RWPE1 (cell line): ENCODE measurements around the gene EFCAB13.

ENCODE experiments used
- CTCF ChIA-PET: fragments of 350-600 bp; sonication (Branson Sonifier 250); formaldehyde crosslinking; extraction: SDS; loops from one replicate; lab custom pipeline; 2021; lab: Yijun Ruan, JAX
- POLR2A ChIA-PET: fragments of 400-600 bp; formaldehyde crosslinking; extraction: SDS; loops from one replicate; lab custom pipeline; 2020; ENCODE audit warnings: antibody characterized with exemption; ENCODE audit not compliant: low non-redundant PET; lab: Yijun Ruan, JAX
- DNase-seq: peaks from one replicate; pipeline ENCODE4 v3.0.0; 2012; ENCODE audit warnings: low spot score
- H3K27ac ChIP-seq: fragments of 450-650 bp; 2 replicates; pipeline ENCODE4 v1.5.1; 2017
- TF ChIP-seq, protein P1 (sequence below): fragments of 450-650 bp; conservative IDR thresholded peaks from 2 replicates; pipeline ENCODE4 v1.5.1; 2017; ENCODE audit warnings: low read depth, mild to moderate bottlenecking

Gene EFCAB13

DNA sequence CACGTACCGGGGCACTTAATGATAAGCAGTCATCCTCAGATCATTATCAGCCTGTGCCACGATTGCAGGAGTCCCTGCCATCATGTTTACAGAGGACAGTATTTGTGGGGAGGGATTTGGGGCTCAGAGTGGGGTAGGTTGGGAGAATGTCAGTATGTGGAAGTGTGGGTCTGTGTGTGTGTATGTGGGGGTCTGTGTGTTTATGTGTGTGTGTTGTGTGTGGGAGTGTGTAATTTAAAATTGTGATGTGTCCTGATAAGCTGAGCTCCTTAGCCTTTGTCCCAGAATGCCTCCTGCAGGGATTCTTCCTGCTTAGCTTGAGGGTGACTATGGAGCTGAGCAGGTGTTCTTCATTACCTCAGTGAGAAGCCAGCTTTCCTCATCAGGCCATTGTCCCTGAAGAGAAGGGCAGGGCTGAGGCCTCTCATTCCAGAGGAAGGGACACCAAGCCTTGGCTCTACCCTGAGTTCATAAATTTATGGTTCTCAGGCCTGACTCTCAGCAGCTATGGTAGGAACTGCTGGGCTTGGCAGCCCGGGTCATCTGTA lies 13.5 kb upstream of the EFCAB13 start:
- POLR2A ChIA-PET = no interaction called here
- no peak for DNase-seq
- H3K27ac ChIP-seq = no peak overlapping the region
- TF ChIP-seq, protein P1, sequence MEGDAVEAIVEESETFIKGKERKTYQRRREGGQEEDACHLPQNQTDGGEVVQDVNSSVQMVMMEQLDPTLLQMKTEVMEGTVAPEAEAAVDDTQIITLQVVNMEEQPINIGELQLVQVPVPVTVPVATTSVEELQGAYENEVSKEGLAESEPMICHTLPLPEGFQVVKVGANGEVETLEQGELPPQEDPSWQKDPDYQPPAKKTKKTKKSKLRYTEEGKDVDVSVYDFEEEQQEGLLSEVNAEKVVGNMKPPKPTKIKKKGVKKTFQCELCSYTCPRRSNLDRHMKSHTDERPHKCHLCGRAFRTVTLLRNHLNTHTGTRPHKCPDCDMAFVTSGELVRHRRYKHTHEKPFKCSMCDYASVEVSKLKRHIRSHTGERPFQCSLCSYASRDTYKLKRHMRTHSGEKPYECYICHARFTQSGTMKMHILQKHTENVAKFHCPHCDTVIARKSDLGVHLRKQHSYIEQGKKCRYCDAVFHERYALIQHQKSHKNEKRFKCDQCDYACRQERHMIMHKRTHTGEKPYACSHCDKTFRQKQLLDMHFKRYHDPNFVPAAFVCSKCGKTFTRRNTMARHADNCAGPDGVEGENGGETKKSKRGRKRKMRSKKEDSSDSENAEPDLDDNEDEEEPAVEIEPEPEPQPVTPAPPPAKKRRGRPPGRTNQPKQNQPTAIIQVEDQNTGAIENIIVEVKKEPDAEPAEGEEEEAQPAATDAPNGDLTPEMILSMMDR = no peak
- CTCF ChIA-PET = no interaction called here

DNA sequence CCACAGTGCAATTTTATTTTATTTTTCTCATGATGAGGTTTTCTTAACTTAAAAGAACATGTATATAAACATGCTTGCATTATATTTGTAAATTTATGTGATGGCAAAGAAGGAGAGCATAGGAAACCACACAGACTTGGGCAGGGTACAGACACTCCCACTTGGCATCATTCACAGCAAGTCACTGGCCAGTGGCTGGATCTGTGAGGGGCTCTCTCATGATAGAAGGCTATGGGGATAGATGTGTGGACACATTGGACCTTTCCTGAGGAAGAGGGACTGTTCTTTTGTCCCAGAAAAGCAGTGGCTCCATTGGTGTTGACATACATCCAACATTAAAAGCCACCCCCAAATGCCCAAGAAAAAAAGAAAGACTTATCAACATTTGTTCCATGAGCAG lies 12.3 kb upstream of the EFCAB13 start:
- CTCF ChIA-PET = interaction anchor here (1.7 kb wide), 1 partner anchor 81 kb away, joined by 8 read pairs; no protein-coding TSS in a partner anchor
- TF ChIP-seq, protein P1 = no peak
- POLR2A ChIA-PET = no interaction called here
- H3K27ac ChIP-seq = no peak overlapping the region
- no peak for DNase-seq

DNA sequence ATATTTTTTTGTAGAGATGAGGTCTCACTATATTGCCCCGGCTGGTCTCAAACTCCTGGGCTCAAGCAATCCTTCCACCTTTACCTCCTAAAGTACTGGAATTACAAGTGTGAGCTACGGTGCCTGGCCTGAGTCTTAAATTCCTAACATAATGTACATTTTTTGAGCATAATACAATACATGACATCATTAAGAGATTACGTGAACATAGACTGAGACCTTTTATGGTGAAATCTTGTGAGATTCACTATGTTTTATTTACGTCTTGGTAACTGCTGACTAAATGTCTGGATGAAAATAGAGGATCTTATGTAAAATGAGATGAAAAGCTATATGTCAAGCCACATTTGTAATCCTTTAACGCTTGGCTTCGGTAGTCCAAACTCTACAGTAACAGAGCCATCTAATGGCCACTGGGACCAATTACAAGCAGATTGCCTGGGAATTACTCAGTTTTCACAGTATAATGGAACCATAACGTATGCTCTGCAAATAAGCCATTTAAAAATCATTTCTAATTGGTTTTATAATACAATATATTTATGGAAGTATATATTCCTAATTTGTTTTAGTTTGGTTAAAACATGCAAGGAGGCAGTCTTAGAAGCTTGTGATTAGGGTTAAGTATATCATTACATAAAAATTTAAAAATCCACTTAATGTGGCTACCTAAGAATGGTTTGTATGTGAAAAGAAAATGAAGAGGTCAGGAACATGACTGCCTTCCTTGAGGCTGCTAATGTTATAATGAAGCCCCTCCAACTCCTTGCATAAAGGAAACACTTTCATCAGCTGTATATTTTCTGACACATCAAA lies 8.1 kb upstream of the EFCAB13 start:
- TF ChIP-seq, protein P1 = peak; percentile 85
- ChIA-PET POLR2A (no interaction called here), CTCF (interaction anchor here (0.6 to 1.4 kb wide), 19 partner anchors 8 to 418 kb away, joined by 3 to 12 read pairs (median 4); partner anchors contain the start of genes CDC27, EFCAB13 and ITGB3)
- DNase-seq = peak; percentile 76
- H3K27ac ChIP-seq = no peak overlapping the region

DNA sequence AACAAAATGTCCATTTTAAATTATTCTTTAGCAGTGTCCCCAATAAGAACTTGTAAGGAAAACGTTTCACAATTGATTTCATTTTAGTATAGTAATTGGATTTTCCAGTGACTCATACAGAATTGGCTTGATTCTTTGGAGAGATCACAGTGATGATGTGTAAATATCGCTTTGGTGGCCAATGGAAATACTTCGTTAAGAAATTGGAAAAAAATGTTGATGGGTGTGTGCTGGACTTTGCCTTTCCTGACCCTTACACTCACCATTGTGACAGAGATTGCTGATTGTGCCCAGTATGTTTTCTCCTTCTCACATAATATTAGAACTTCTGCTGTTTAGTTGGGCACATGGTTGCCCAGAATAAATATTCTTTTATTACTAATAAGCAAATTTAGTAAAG lies 7.4 kb upstream of the EFCAB13 start:
- POLR2A ChIA-PET = no interaction called here
- no peak overlapping the region for H3K27ac ChIP-seq
- TF ChIP-seq, protein P1 = no peak
- CTCF ChIA-PET = interaction anchor here (0.6 to 1.4 kb wide), 14 partner anchors 8 to 417 kb away, joined by 3 to 12 read pairs (median 4); partner anchors contain the start of genes EFCAB13 and ITGB3
- DNase-seq = no peak

DNA sequence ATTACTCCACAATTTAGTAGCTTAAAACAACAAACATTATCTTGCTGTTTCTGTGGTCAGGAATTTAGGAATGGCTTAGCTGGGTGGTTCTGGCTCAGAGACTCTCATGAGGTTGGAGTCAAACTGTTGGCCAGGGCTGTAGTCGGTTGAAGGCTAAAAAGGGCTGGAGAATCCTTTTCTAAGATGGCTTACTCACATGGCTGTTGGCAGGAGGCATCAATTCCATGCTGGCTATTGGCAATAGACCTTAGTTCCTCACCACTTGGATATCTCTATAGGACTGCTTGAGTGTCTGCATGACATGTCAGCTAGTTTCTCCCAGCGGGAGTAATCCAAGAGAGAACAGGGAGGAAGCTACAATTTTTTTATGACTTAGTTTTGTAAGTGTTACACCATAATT lies 6.6 kb upstream of the EFCAB13 start:
- no peak overlapping the region for H3K27ac ChIP-seq
- DNase-seq = no peak
- CTCF ChIA-PET = interaction anchor here (0.7 to 1.2 kb wide), 3 partner anchors 41 to 88 kb away, joined by 3 read pairs; no protein-coding TSS in a partner anchor
- POLR2A ChIA-PET = no interaction called here
- TF ChIP-seq, protein P1 = no peak

DNA sequence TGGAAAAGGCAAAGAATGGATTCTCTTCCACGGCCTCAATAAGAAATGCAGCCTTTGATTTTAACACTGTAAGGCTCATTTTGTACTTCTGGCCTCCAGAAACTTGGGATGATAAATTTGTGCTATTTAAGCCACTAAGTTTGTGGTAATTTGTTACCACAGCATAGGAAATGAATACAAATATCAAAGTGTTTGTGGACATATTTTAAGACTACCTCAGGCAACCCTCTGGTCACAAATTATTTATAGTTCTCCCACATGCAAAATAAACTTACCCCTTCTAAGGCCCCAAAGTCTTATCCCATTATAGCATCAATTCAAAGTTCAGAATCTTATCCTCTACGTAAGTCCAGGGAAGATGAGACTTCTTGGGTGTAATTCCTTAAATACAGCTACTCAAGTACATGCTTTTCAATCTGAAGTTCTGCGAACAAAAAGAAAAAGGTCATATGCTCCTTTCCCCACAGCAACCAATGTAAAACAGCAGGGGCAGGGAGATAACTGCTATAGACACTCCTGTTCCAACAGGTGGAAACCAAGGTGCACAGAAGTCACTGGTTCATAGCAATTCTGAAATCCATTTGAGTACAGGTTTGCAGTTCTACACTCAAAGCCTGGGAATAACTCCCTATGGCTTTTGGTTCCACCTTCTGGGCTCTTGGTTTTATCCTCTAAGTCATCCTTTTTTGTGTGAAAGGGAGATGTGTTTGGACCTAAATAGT lies 5.4 kb upstream of the EFCAB13 start:
- POLR2A ChIA-PET = no interaction called here
- CTCF ChIA-PET = no interaction called here
- TF ChIP-seq, protein P1 = no peak
- DNase-seq = no peak
- H3K27ac ChIP-seq = no peak overlapping the region
